GM21447 (cell line): ENCODE results near the gene HOTAIR.

Experiments used
- ATAC-seq: cut with Tn5 transposase; IDR thresholded peaks from one replicate; pipeline ENCODE4 v1.9.1; 2021; ENCODE audit not compliant: unreplicated experiment

The HOTAIR gene

DNA sequence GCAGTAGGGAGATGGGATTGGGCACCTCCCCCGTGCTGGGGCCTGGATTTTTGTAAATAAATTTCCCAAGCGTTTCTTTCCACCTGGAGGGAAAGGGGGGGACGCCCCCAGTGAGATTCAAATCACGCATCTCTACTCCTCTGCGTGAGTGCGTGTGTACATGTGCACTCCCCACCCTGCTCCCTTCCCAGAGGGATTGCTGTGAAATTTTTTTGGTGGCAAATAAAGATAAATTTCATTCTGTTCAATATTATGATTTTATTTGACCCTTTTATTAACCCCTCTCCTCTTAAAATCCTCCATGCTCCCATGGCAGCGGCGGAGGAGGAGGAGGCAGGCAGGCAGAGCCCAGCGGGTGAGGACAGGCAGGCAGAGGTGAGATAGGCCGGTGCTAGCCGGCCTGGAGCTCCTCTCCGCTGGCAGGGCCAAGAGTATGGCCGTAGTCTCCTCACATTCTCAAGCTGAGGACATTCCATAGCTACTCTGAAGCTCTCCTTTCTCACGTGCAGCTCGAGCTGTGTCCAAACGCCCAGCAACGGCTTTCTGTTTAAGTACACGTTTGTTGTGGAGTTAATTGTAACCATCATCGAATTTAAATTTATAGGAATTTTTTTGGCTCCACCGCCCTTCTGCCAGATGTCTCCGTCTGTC, 1.5 kb upstream of the HOTAIR start:
- ATAC-seq = no peak

DNA sequence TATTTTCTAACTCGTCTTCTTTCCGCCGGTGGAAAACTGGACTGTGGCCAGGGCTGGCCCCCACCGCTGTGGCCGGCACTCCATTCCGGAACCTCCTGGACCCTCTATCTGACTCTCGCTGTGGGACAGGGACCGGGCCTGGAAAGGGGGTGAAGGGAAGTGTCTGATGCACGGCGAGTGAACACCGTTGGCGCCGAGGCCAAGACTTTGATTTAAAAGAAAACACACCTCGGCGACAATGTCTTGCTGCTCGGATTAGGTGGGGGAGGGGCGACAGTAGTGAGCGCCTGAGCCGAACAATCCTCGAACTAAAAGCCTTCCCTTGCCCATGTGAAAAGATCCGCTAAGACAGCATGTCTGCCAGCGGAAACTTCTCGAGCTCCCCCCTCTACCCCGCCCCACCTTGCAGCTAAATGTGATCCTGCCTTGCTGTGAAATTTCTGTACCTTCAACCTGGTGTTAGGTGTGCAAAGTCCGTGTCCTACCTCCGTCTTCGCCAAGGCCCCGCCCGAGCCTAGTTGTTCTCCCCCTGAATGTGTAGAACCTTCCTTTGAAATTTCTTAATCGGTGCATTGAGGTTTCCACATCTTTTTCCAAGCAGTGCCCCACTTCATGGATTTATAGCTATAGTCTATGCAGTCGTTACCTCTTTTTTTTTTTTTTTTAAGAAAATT, 862 bp upstream of the HOTAIR start:
- no peak for ATAC-seq

DNA sequence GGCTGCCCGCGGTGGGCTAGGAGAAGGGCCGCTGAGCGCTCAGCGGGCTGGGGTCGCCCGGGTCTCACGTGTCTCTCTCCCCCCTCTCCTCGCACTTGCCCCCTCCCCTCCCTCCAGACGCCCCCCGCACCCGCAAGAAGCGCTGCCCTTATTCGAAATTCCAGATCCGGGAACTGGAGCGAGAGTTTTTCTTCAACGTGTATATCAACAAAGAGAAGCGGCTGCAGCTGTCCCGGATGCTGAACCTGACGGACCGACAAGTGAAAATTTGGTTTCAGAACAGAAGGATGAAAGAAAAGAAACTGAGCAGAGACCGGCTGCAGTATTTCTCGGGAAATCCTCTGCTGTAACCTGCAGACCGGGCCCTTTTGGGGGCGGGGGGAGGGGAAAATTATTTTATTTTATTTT, 314 bp upstream of the HOTAIR start:
- no peak for ATAC-seq

DNA sequence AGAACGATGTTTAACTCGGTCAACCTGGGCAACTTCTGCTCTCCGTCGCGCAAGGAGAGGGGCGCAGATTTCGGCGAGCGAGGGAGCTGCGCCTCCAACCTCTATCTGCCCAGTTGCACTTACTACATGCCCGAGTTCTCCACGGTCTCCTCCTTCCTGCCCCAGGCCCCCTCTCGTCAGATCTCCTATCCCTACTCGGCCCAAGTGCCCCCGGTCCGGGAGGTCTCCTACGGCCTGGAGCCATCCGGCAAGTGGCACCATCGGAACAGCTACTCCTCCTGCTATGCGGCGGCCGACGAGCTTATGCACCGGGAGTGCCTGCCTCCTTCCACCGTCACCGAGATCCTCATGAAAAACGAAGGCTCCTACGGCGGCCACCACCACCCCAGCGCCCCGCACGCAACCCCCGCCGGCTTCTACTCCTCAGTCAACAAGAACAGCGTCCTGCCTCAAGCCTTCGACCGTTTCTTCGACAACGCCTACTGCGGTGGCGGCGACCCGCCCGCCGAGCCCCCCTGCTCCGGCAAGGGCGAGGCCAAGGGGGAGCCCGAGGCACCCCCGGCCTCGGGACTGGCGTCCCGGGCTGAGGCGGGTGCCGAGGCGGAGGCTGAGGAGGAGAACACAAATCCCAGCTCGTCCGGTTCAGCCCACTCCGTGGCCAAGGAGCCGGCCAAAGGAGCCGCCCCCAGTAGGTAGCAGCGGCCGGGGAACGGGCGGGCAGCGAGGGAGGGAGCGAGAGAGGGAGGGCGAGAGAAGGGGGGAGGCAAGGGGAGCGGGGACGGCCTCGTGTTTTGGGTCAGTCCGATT, 1.3 kb downstream of the HOTAIR start:
- ATAC-seq = no peak

DNA sequence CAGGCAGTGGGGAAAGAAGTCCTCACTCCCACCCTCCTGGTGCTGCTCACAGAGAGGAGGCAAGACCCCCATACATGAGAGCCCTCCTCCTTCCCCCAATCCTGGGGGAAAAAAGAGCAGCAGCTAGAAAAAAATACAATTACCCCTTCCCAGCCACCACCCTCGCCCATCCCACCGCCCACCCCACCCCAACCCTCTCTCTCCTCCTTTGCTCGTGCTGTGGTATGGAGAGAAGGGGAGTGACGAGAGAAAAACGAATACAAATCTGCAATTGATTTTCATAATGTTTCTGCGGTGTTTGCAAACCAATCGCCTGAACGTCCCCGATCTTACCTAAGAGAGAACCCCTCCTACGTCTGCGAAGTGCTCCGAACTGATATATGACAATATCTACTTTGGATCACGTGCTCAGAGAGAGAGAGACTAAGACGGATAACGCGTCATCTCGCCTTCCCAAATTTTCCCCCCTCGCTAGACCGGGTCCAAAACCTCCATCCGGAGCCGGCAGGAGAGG, 2.0 kb downstream of the HOTAIR start, which contains the start of gene HOXC11:
TSS of gene HOXC11 (plus strand) at position 405 of the 514 bp plus-strand sequence. CDS start 116 bp downstream, outside the sequence.
- no peak for ATAC-seq

DNA sequence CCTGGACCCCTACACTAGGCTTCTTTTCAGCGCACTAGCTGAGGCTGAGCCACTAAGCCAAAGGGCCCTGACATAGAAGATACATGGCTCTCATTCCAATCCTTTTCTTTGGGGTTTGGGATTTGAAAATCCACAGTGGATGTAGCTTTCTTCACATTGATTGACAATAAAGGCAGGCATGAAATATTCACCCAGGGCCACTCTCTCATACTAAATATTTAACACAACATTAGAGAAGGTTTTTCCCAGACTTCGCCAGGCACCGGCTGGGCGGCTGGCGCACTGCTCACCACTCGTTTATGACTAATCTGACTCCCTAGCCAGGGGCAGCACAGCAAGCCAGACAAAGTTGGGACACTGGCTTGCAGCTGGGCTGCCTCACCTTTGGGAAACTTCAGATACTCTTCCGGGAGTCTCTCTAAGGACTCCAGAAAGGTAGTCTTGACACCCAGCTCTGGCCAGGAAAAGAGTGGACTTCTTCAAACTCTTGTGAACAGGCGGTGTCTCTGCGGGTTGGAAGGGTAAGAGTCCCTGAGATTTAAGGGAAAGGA, 2.5 kb downstream of the HOTAIR start:
- ATAC-seq = no peak

DNA sequence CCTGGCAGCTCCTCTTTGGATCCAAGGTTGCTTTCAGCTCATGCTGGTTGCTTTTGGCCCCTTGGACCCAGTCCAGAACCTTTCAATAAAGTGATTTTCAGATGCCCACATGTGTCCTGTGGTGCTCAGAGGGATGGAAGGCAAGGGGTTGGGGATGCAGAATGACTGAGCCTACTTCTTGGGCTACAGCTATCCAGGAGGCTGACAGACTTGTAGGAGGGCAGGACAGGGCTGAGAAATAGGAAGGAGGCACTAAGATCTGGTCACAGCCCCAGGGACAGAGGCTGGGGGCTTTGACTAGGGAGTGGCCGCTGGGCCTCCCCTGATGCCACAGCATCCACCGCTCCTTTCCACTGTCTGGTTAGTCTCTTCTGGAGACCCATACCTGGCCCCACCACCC, 3.1 kb downstream of the HOTAIR start:
- no peak for ATAC-seq

DNA sequence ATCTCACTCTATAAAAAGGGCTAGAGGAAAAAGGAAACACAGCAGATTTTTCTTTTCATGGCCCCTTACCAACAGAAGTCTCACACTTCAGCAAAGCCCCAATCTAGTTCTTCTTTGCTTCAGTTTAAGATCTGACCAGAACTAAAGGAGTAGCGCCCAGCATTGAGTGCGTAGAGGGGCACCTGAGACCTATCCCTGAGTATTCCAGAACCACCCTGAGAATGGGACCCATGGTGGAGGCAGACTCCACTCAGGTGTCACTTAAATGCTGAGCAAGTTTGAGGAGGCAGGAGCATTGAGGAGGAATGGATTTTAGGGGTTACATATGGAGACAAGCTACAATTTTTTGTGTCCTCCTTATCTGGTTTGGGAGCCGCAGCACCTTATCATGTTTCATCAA, 3.6 kb downstream of the HOTAIR start:
- no peak for ATAC-seq

DNA sequence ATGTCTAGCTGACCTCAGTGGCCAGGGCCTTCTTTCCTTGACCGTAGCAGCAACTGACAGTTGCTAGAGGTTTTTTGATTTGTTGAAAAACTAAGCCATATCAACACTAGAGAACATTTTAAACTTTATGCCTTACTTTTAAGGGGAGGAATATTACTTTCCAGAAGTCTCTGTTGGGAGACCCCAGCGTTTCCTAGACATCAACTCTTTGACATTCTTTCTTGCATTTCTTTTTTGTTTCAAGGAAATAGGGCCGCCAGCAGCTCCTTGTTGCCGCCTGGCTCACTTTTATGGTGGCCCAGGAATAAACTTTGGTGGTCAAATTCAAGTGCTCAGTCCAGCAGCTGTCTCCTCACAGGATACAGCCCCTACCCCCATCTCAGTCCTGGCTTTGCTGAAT, 4.3 kb downstream of the HOTAIR start:
- no peak for ATAC-seq

DNA sequence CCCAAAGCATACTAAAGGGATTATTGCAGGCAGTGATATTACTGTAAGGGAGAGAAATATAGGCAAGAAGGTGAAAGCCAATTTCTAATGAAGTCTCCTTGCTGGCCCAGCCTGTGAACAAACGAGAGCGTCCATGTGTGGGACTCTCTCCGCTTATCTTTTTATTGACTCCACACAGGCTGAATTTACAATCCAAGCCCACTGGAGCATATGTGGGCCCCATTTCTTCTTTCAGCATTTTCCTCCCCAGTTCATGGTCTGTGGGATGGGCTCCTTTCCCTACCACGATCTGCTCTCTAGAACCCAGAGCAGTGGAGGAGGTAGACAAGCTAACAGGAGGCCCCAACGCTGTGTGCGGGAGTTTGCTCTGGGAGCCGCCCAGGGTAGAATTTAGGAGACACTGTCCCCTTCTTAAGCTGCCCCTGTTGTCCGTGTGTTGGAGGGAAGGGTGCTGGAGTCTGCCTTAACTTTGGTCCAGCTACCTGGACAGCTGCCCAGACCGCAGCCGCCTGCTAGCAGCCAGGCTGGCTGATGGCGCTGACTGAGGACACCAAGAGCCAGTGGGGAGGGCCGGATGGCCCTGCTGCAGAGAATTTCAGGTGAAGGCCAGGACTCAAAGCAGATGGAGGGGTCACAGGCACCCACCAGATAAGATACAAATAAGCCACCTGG, 5.0 kb downstream of the HOTAIR start:
- no peak for ATAC-seq

DNA sequence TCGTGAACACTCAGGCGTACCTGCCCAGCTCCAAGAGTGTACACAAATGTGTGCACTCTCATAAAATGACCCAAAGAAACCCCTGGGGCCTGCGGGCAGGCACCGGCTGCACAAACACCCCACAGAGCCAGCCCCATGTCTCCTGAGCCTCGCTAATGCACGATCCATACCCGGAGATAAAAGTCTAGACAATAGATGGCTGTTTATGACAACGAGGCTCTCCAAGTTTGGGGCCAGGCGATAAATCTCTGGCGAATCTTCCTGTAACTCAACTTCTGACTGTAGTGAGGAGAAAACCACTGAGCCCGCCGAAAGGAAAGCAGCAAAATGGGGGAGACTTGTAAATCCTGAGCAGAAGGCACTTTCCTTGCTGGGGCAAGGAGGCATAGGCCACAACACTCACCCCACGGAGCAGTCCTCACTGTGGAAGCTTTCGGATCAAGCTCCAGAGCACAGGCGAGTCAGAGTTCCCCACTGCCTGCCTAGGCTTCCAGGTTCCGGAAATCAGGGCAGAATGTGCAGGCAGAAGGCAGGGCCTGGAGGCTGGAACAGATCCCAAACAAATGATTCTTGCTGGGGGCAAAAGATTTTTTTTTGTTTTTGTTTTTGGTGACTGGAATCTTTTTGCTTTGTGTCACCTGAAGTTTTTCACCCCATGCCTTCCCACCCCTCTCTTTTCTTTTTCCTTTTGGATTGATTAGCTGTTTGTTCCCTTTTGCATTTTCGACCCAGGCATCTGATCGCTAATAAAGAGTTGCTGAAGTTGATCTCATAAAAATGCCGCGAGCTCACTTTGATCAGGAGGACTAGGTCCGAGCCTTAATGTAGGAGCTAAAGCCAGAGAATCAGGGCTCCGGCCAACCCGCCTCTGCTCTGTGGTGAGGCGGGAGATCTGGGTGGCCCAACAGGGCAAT, 6.3 kb downstream of the HOTAIR start:
- no peak for ATAC-seq

DNA sequence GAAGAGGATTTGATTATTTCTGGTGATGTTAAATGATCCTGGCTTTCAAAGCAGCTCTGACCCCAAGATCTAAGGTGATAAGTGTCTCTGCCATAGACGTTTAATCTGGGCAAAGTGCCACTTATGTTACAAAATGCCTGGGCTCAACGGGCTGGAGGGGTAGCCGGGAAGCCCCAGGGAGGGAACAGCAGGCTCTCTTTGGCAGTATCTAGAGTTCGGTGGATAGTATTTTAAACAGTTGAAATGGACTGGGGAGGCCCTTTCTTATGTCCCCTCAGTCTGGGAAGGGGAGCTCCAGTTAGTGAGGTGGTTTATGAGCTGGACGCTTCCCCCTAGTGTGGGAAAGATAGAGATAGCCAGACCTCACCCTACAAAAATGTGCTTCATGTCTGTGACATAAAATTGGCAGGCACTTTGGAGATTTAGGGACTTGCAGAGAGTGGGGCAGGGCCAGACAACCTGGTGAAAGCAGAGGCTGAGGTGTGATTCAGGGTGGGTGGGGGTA, 7.3 kb downstream of the HOTAIR start:
- ATAC-seq = no peak

DNA sequence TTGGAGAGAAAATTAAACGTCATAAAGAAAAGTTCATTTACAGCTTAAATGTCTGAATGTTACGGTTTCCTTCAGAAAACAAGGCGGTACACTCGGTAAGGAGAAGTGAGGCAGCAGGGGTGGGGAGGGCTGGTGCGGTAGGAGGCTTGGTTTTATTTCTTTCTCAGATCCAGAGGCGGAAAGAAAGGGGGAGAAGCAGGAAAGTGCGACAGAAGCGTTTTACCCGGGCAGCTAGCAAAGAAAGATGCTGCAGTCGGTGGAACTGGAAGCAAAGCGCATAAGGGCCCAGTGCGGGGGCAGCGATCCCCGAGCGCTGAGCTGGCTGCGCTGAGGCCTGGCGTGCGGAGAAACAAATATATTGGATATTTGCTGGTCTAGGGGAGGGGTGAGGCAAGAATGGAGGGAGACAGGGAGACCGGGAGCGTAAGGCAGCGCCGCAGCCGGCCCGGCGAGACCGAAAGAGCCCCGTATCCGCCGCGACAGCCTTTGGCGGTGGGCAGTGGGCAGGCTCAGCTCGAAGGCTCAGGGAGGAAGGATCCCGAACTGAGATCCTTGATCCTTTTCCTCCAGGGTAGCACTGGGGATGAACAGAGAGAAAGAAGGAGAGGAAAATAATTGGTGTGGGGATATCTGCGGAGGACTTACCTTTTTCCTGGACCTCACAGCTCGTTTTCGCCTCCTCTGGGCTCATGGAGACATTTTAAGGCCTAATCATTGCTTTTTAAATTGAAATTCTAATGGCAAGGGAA, 8.2 kb downstream of the HOTAIR start:
- ATAC-seq = no peak

DNA sequence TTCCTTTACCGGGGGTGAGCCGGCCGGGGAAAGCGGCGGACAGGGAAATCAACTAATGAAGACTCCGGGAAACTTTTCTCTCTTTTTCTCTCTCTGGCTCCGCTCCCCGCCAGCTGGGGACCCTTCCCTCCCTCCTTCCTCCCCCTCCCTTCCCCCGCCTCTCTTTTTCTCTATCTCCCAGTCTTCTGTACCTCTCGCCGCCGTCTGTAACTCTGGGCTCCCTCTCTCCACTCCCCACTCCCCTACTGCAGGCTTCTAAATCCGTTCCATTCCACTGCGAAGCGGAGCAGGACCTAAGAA, 8.7 kb downstream of the HOTAIR start:
- ATAC-seq = no peak

DNA sequence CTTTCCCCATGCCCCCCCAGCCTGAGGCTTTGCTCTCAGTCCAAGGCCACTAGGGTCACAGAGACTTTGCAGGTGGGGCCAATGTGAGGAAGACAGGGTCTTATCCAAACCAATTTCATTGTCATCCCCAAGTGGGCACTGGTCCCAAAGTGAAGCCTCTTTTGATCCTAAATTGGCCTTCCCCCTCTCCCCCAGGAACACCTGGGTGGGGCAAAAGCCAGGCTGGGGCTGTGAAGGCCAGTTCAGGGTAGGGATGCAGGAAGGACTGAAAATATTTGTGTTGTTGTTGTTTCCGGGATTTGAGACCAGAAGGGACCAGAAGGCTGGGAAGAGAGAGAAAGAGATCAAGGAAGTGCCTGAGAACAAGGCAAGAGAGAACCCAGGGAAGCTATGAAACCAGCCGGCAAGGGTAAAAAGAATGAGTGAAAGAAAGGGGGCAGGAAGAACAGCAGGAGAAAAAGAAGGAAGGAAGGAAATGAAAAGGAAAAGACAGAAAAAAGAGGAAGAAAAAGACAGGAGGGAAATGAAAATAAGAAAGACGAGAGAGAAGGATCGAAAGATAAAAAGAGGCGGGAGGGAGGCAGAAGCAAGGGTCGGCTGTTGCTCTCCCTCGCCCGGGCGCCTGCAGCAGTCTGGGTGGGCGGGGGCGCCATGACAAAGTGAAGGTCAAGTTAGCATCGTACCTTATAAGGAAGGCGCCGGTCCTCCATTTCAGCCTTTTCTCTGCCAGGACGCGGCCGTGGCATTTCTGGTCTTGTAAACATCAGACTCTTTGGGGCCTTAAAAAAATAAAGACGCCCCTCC, 9.3 kb downstream of the HOTAIR start:
- ATAC-seq = no peak

DNA sequence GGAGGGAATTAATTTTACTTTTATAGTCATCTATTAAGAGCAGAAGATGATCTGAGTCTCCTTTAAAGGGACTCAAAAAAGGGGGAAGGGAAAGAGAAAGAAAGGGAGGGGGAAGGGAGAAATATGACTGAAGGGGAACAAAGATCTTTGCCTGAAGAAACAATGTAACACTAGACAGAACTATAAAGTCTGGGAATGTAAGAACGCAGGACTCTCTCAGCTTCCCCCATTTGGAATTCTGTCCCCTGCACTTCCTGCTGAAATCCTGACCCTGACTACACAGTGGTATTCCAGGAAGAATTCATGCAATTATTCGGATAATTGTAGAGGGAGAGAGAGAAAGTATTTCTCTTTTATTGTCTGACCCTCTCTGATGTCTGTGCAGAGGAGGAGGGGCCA, 10.4 kb downstream of the HOTAIR start:
- ATAC-seq = no peak

DNA sequence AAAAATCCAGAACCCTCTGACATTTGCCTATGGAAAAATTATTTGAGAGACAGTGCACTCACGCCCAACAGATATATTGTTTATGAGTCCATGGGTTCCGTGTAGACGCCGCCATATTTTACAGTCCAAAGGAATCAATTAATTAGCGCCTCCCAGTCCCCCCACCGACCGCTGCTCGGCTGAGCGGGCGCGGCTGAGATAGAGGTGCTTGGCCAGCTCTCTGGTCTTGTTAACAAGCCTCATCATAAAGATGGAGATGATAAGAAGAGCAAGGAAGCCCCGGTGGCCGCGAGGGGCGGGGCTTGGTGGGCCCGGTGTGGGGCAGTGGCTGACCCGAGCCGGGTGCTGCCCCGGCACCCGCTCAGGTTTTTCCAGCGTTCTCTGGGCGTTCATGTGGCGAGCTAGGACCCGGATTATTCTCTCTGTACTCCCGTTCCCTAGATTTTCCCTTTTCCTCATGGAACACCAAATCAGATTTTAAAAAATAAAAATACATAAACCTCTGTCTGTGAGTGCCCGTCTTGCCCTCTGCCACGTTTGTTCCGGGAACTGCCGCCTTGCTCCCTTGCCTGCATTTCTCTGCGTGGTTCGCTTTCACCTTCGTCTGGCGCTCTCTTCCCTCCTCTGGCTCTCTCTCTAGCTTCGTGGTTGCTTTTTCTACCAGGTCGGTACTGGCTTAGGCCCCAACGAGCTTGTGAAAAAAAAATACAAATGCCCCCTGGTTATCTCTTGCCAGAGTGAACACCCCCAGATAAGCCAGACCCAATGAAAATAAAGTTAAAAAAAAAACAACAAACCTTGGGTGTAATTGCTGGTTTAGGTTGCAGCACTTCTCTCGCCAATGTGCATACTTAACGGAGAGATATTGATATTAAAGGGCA, 11.1 kb downstream of the HOTAIR start:
- no peak for ATAC-seq
